ENCODE data around the gene URB2.

Gene URB2

GRCh38 chr1:229645324-229645993 lies 19.4 kb downstream of the URB2 start:
- DNase-seq (ENCODE audit: low read depth), result no peak

- DNase-seq (ENCODE audit: low read depth), result no peak
These were observed 22.4 kb downstream of the URB2 start for GRCh38 chr1:229648406-229648805.

GRCh38 chr1:229650045-229650444 lies 24.0 kb downstream of the URB2 start:
- DNase-seq (ENCODE audit: low read depth), result no peak

GRCh38 chr1:229651546-229651945 lies 25.5 kb downstream of the URB2 start:
- DNase-seq (ENCODE audit: low read depth), result no peak

GRCh38 chr1:229653420-229653819 lies 27.4 kb downstream of the URB2 start:
- DNase-seq (ENCODE audit: low read depth), result no peak

GRCh38 chr1:229655781-229656180 lies 29.7 kb downstream of the URB2 start:
- no peak for DNase-seq (ENCODE audit: low read depth)

GRCh38 chr1:229657993-229658755 lies 32.1 kb downstream of the URB2 start:
- DNase-seq (ENCODE audit: low read depth), result no peak

- DNase-seq (ENCODE audit: low read depth), result no peak
These were observed 35.2 kb downstream of the URB2 start for GRCh38 chr1:229661022-229661877.

GRCh38 chr1:229661897-229662296 lies 35.9 kb downstream of the URB2 start:
- no peak for DNase-seq (ENCODE audit: low read depth)

- no peak for DNase-seq (ENCODE audit: low read depth)
These were observed 38.2 kb downstream of the URB2 start for GRCh38 chr1:229664133-229664689.

- no peak for DNase-seq (ENCODE audit: low read depth)
These were observed 40.0 kb downstream of the URB2 start for GRCh38 chr1:229665912-229666558.

- DNase-seq (ENCODE audit: low read depth), result no peak
These were observed 40.5 kb downstream of the URB2 start for GRCh38 chr1:229666585-229666984.

GRCh38 chr1:229669333-229669732 lies 43.3 kb downstream of the URB2 start:
- no peak for DNase-seq (ENCODE audit: low read depth)

- DNase-seq (ENCODE audit: low read depth), result no peak
These were observed 45.3 kb downstream of the URB2 start for GRCh38 chr1:229671310-229671709.

- DNase-seq (ENCODE audit: low read depth), result no peak
These were observed 46.2 kb downstream of the URB2 start for GRCh38 chr1:229672246-229672645.

- DNase-seq (ENCODE audit: low read depth), result no peak
These were observed 48.0 kb downstream of the URB2 start for GRCh38 chr1:229674042-229674441.

- no peak for DNase-seq (ENCODE audit: low read depth)
These were observed 49.3 kb downstream of the URB2 start for GRCh38 chr1:229675396-229675795.

- no peak for DNase-seq (ENCODE audit: low read depth)
These were observed 59.1 kb downstream of the URB2 start for GRCh38 chr1:229685149-229685548.

- no peak for DNase-seq (ENCODE audit: low read depth)
These were observed 63.2 kb downstream of the URB2 start for GRCh38 chr1:229689273-229689672.

- no peak for DNase-seq (ENCODE audit: low read depth)
These were observed 63.9 kb downstream of the URB2 start for GRCh38 chr1:229689904-229690303.

GRCh38 chr1:229690662-229691061 lies 64.6 kb downstream of the URB2 start:
- DNase-seq (ENCODE audit: low read depth), result no peak

- no peak for DNase-seq (ENCODE audit: low read depth)
These were observed 65.3 kb downstream of the URB2 start for GRCh38 chr1:229691362-229691761.
